ENCODE data around the gene PCBP3.
"Not testable (repeated sequence)": the region's sequence is repeated elsewhere in the genome, so short reads cannot be mapped to it uniquely, and the experiment has no call there.

Gene PCBP3

GRCh38 chr21:45852386-45852785, 208.9 kb downstream of the PCBP3 start:
- DNase-seq, result not testable (repeated sequence)

GRCh38 chr21:45852886-45853400, 209.4 kb downstream of the PCBP3 start:
- no peak for DNase-seq

GRCh38 chr21:45853703-45854342, 210.3 kb downstream of the PCBP3 start:
- DNase-seq, result no peak

- no peak for DNase-seq
Observed at GRCh38 chr21:45854690-45855247, 211.2 kb downstream of the PCBP3 start.

- DNase-seq, result no peak
Observed at GRCh38 chr21:45855248-45855811, 211.8 kb downstream of the PCBP3 start.

GRCh38 chr21:45856442-45856841, 212.9 kb downstream of the PCBP3 start:
- DNase-seq, result no peak

GRCh38 chr21:45856906-45857305, 213.4 kb downstream of the PCBP3 start:
- no peak for DNase-seq

GRCh38 chr21:45857761-45858160, 214.2 kb downstream of the PCBP3 start:
- no peak for DNase-seq

GRCh38 chr21:45858180-45858579, 214.7 kb downstream of the PCBP3 start:
- no peak for DNase-seq

- no peak for DNase-seq
Observed at GRCh38 chr21:45859041-45859761, 215.7 kb downstream of the PCBP3 start.

- DNase-seq, result no peak
Observed at GRCh38 chr21:45859762-45860357, 216.3 kb downstream of the PCBP3 start.

- no peak for DNase-seq
Observed at GRCh38 chr21:45860493-45861155, 217.1 kb downstream of the PCBP3 start.

GRCh38 chr21:45861156-45861870, 217.8 kb downstream of the PCBP3 start:
- DNase-seq, result no peak

GRCh38 chr21:45862543-45863207, 219.2 kb downstream of the PCBP3 start:
- DNase-seq, result no peak

GRCh38 chr21:45863267-45863666, 219.7 kb downstream of the PCBP3 start:
- no peak for DNase-seq

GRCh38 chr21:45863751-45864150, 220.2 kb downstream of the PCBP3 start:
- no peak for DNase-seq

- no peak for DNase-seq
Observed at GRCh38 chr21:45864436-45864835, 220.9 kb downstream of the PCBP3 start.

- no peak for DNase-seq
Observed at GRCh38 chr21:45865106-45865835, 221.7 kb downstream of the PCBP3 start.

- DNase-seq, result no peak
Observed at GRCh38 chr21:45866551-45866950, 223.0 kb downstream of the PCBP3 start.

GRCh38 chr21:45867041-45867666, 223.6 kb downstream of the PCBP3 start:
- DNase-seq, result no peak

Measured in Kasumi-1 (cell line).